GM19452 (cell line): ENCODE data around the gene ABL1.

Experiments used
- ATAC-seq: cut with Tn5 transposase; IDR thresholded peaks from one replicate; pipeline ENCODE4 v1.9.1; 2021; ENCODE audit not compliant: unreplicated experiment

ABL1 gene

GRCh38 chr9:130824643-130825350 lies 10.3 kb upstream of the ABL1 start:
- ATAC-seq: no peak

GRCh38 chr9:130825351-130825651 lies 9.8 kb upstream of the ABL1 start:
- no peak for ATAC-seq

- no peak for ATAC-seq
Observed at GRCh38 chr9:130825809-130826208, 9.2 kb upstream of the ABL1 start.

GRCh38 chr9:130829762-130830161 lies 5.3 kb upstream of the ABL1 start:
- no peak for ATAC-seq

GRCh38 chr9:130830231-130830760 lies 4.8 kb upstream of the ABL1 start:
- no peak for ATAC-seq

- no peak for ATAC-seq
Observed at GRCh38 chr9:130831077-130831476, 4.0 kb upstream of the ABL1 start.

- no peak for ATAC-seq
Observed at GRCh38 chr9:130833031-130833990, 1.7 kb upstream of the ABL1 start.

- peak; percentile 36 for ATAC-seq
Observed at GRCh38 chr9:130835441-130836298, 616 bp downstream of the ABL1 start.

- ATAC-seq: no peak
Observed at GRCh38 chr9:130837002-130837511, 2.0 kb downstream of the ABL1 start.

- no peak for ATAC-seq
Observed at GRCh38 chr9:130837643-130838042, 2.6 kb downstream of the ABL1 start.

GRCh38 chr9:130839132-130840111 lies 4.4 kb downstream of the ABL1 start:
- no peak for ATAC-seq

GRCh38 chr9:130842545-130842944 lies 7.5 kb downstream of the ABL1 start:
- no peak for ATAC-seq

GRCh38 chr9:130843049-130843908 lies 8.2 kb downstream of the ABL1 start:
- ATAC-seq: no peak

GRCh38 chr9:130844044-130844451 lies 9.0 kb downstream of the ABL1 start:
- ATAC-seq: no peak

- ATAC-seq: no peak
Observed at GRCh38 chr9:130845254-130845653, 10.2 kb downstream of the ABL1 start.

- ATAC-seq: no peak
Observed at GRCh38 chr9:130845901-130846481, 10.9 kb downstream of the ABL1 start.

- ATAC-seq: no peak
Observed at GRCh38 chr9:130846487-130847305, 11.6 kb downstream of the ABL1 start.
